ENCODE results near the gene KLC3. TPM values are rescaled to one million over a fixed set of nuclear protein-coding genes. Genes with fewer than 3 reads are reported as not detected.

KLC3 gene
- total RNA-seq, 2 donors from 2014 or later: 3.6 to 4.8 TPM

- H3K36me3 ChIP-seq (ENCODE audit: control insufficient read depth, insufficient read depth, low read length): peaks cover 11% of the 10 kb centered on the region
- peaks cover 3% of the 10 kb centered on the region for H3K4me1 ChIP-seq (ENCODE audit: control insufficient read depth, insufficient read depth, low read length)
- TF ChIP-seq CTCF (conservative IDR thresholded peaks at IDR 0.05): no peak
- Mint-ChIP-seq H3K27me3 (ENCODE audit: insufficient read depth) (peaks cover 39% of the 10 kb centered on the region), H3K4me3 (no peak overlapping the region), H3K4me1 (peaks cover 24% of the 10 kb centered on the region), H3K36me3 (ENCODE audit: low read depth) (peaks cover 3% of the 10 kb centered on the region), H3K27ac (no peak overlapping the region), H3K9me3 (no peaks in the 10 kb centered on the region)
- no peak overlapping the region for H3K27ac ChIP-seq (ENCODE audit: low read depth, low read length)
- H3K4me3 ChIP-seq (ENCODE audit: low read length): no peak overlapping the region
- H3K9me3 ChIP-seq (ENCODE audit: control insufficient read depth, low read length): no peaks in the 10 kb centered on the region
- 88 to 100% methylated on average over 4 to 6 of the region's 6 CpGs for WGBS, 2 experiments (ENCODE audit: insufficient coverage in 1 of 2, insufficient read length in 1 of 2)
- DNase-seq: peak; percentile 44
- H3K27me3 ChIP-seq (ENCODE audit: control insufficient read depth, insufficient read depth, low read length, poor library complexity, severe bottlenecking): no peaks in the 10 kb centered on the region
- no peak overlapping the region for H3K9ac ChIP-seq (ENCODE audit: extremely low read depth, low read length, poor library complexity, severe bottlenecking)
These were observed 59.6 kb downstream of the KLC3 start for GRCh38 chr19:45400192-45400591.

Other genes with a start within 250 kb of the KLC3 start
- 10 to 100 TPM; 23.6 to 32.5 TPM for gene PPP1R37, start 247.6 kb upstream of the KLC3 start, total RNA-seq
- gene NKPD1, start 179.8 kb upstream of the KLC3 start, total RNA-seq: under 1 TPM; 0.15 to 0.22 TPM
- 10 to 100 TPM; 56.6 to 79.1 TPM for gene TRAPPC6A, start 162.5 kb upstream of the KLC3 start, total RNA-seq
- gene BLOC1S3, start 162.0 kb upstream of the KLC3 start, total RNA-seq: 10 to 100 TPM in 1 of 2 donors, 1 to 10 TPM in 1; 9.4 to 11.3 TPM
- gene EXOC3L2, start 95.3 kb upstream of the KLC3 start, total RNA-seq: under 1 TPM in 1 of 2 donors, not detected in 1; 0.11 TPM
- 10 to 100 TPM; 74.6 to 90.6 TPM for gene MARK4, start 89.5 kb upstream of the KLC3 start, total RNA-seq
- 1 to 10 TPM; 2.7 to 3.7 TPM for gene CKM, start 17.9 kb upstream of the KLC3 start, total RNA-seq
- 100 to 1,000 TPM in 1 of 2 donors, 10 to 100 TPM in 1; 87.9 to 105 TPM for gene ERCC2, start 29.8 kb downstream of the KLC3 start, total RNA-seq
- 10 to 100 TPM; 17.9 to 26.4 TPM for gene PPP1R13L, start 64.3 kb downstream of the KLC3 start, total RNA-seq
- gene POLR1G, start 65.9 kb downstream of the KLC3 start, total RNA-seq: 10 to 100 TPM; 13.2 to 16.0 TPM
- 10 to 100 TPM; 53.5 to 63.6 TPM for gene ERCC1, start 83.2 kb downstream of the KLC3 start, total RNA-seq
- 1 to 10 TPM; 1.6 to 3.0 TPM for gene FOSB, start 127.2 kb downstream of the KLC3 start, total RNA-seq
- 10 to 100 TPM; 15.7 to 18.5 TPM for gene RTN2, start 156.3 kb downstream of the KLC3 start, total RNA-seq
- 1 to 10 TPM; 3.2 to 3.5 TPM for gene PPM1N, start 157.7 kb downstream of the KLC3 start, total RNA-seq
- gene VASP, start 166.7 kb downstream of the KLC3 start, total RNA-seq: 100 to 1,000 TPM; 134 to 144 TPM
- gene OPA3, start 244.1 kb downstream of the KLC3 start, total RNA-seq: 10 to 100 TPM; 12.9 to 15.4 TPM